GM12801 (cell line): ENCODE results near the gene NPVF.
A peak's percentile ranks its signal among the peaks of the same experiment; 100 is the strongest.

ENCODE experiments used
- CTCF ChIP-seq: IDR thresholded peaks from one replicate; pipeline ENCODE4 v1.5.1; 2011; ENCODE audit warnings: control low read depth; ENCODE audit not compliant: insufficient read length; ENCODE audit errors: extremely low read depth

The NPVF gene

GRCh38 chr7:25228386-25228785, at the start of gene NPVF:
NPVF (minus strand) TSS chr7:25228486; CDS start chr7:25228439, 47 bp downstream.
- TF ChIP-seq CTCF: no peak

GRCh38 chr7:25272265-25272664, 44.0 kb upstream of the NPVF start:
- TF ChIP-seq CTCF: no peak

- no peak for TF ChIP-seq CTCF
Measured at GRCh38 chr7:25263337-25263736, 35.1 kb upstream of the NPVF start.

GRCh38 chr7:25262586-25262985, 34.3 kb upstream of the NPVF start:
- TF ChIP-seq CTCF: no peak

GRCh38 chr7:25261545-25262140, 33.4 kb upstream of the NPVF start:
- no peak for TF ChIP-seq CTCF

GRCh38 chr7:25260862-25261494, 32.7 kb upstream of the NPVF start:
- no peak for TF ChIP-seq CTCF

GRCh38 chr7:25259487-25260243, 31.4 kb upstream of the NPVF start:
- peak; percentile 16 for TF ChIP-seq CTCF
